GM19395 (cell line): ENCODE results near the gene NAP1L2.
"Not testable (repeated sequence)": the region's sequence is repeated elsewhere in the genome, so short reads cannot be mapped to it uniquely, and the experiment has no call there.

Experiments
- ATAC-seq: cut with Tn5 transposase; IDR thresholded peaks from one replicate; pipeline ENCODE4 v1.9.1; 2021; ENCODE audit warnings: mild to moderate bottlenecking, moderate library complexity; ENCODE audit not compliant: unreplicated experiment

Gene NAP1L2

DNA sequence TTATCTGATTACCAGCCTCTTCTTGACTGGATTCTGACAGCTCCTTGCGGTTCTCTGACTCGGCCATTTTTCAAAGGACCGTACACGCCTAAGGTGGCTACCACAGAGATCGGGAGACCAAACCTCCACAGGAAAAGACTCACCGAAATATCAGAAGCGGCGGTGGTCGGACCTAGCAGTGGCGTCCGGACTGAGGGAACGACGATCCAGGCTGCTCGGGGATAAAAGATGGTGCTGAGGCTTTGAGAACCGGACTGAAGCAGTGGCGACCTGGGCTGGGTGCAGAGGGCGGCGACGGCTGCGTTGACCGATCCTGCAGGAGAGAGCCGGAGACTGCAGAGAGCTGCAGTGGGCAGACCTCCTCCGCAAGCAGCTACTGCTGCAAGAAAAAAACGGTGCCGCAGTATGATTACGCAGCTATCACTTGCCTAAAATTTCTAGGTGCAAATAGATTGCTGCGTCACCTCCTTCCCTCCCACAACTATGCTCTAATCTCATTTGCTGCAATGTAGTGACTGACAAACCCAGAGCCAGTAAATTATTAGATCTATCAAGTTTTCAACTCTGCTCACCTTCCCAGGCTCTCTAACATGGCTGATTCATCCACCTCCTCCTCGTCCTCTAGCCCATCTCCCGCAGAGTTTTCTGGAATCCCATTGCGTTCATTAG, at the start of gene NAP1L2:
Gene NAP1L2, minus strand, starts transcription at position 426 of the 669 bp plus-strand sequence. Its CDS starts 359 bp downstream, at position 67.
- peak; percentile 84 for ATAC-seq

DNA sequence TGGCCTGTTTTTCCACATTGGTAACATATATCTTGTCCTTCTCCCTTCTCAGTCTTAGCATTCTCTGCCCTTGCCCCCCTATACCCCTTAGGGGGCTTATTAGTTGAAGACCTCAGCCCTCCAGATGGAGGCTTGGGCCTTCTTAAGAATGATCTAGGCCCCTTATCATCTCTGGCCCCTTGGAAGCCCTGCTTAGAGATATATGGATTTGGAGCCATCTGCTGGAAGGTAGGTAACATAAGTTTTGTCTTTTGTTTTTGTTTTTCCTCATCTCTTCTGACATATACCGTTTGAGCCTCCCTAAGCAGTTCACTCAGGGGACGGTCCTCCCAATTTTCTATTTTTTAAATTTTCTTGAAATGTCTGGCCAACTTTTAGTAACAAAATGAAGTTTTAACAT, 48.3 kb upstream of the NAP1L2 start:
- no peak for ATAC-seq

DNA sequence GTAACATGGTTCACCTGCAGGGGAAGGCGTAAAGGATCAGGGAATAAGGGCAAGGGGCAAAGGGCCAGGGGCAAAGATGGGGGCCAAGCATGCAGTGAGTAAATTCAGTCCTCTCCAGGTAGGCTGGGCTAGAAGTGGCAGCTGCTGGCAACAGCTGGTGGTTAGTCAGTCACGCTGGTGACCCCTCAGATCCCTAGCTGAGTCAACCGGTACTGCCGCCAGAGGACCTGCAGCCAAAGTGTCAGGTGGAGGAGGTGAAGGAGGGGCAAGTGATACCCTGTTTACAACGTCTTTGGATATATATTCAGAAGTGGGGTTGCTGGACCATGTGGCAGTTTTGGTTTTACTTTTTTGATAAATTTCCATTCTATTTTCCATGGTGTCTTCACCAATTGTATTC, 24.6 kb upstream of the NAP1L2 start:
- no peak for ATAC-seq

DNA sequence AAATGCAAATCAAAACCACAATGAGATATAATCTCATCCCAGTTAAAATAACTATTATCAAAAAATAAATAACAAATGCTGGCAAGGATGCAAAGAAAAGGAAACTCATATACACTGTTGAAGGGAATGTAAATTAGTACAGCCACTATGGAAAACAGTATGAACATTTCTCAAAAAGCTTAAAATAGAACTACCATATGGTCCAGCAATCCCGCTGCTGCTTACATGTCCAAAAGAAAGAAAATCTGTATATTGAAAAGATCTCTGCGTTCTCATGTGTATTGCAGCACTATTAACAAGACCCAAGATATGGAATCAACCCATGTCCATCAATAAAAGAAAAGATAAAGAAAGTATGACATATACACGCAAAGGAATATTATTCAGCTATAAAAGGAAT, 3.0 kb upstream of the NAP1L2 start:
- no peak for ATAC-seq

DNA sequence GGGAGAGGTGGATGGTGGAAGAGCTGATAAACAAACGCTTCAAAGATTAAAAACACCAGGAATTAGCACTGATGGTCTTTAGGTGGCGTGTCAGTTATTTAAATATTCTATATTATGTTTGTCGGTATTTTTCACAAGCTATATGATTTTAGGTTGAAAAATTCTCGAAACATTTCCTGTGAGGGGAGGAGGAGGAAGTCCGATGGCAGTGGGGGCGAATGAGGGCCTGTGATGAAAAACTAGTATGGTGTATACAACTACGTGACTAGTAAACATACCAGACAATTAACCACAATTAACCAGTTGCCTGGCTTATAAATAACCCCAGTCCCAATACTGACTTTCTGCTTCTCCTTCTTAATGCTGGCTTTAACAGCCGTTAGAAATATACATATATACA, 595 bp upstream of the NAP1L2 start:
- ATAC-seq: peak; percentile 27

- ATAC-seq: no peak
Observed at GRCh38 chrX:73213734-73214425, 771 bp downstream of the NAP1L2 start.

DNA sequence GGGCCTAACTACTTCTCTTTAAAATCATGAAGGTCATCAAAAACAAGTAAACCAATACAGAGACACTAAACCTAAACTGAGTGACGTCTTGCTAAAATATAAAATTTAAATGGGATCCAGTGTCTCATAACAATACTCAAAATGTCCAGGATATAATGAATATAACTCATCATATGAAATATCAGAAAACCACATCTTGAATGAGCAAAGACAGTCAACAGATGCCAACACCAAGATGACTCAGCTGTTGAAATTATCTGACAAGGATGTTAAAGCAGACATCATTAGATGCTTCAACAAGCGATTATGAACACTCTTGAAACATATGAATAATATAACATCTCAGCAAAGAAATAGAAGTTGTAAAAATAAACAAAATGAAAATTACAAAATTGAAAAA, 8.3 kb downstream of the NAP1L2 start:
- no peak for ATAC-seq

DNA sequence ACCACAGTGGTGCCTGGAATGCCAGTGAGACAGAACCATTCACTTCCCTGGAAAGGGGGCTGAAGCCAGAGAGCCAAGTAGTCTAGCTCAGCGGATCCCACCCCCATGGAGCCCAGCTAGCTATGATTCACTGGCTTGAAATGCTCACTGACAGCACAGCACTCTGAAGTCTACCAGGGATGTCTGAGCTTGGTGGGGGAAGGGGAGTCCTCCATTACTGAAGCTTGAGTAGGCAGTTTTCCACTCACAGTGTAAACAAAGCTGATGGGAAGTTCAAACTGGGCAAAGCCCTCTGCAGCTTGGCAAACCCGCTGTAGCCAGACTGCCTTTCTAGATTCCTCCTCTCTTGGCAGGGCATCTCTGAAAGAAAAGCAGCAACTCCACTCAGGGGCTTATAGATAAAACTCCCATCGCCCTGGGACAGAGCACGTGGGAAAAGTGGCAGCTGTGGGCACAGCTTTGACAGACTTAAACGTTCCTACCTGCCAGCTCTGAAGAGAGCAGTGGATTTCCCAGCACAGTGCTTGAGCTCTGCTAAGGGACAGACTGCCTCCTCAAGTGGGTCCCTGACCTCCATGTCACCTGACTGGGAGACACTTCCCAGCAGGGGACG, 32.0 kb downstream of the NAP1L2 start:
- ATAC-seq: no peak

- ATAC-seq: not testable (repeated sequence)
Observed at GRCh38 chrX:73168945-73169344, 45.7 kb downstream of the NAP1L2 start.
